Gastroesophageal sphincter (tissue), 4 donors: ENCODE results near the gene FBXW11. TPM values are rescaled to one million over a fixed set of nuclear protein-coding genes. Genes with fewer than 3 reads are reported as not detected.
"Not testable (repeated sequence)": the region's sequence is repeated elsewhere in the genome, so short reads cannot be mapped to it uniquely, and the experiment has no call there.

Experiments
- ATAC-seq: fragments of 150-250 bp; one replicate; pipeline ENCODE4 v1.9.1; 2016; ENCODE audit warnings: mild to moderate bottlenecking, moderate library complexity
- H3K27ac ChIP-seq, 4 donors: fragments of 200-600 bp; sonication (generic) in 3 of 4; 1 replicate in 3 of 4; 2 replicates in 1 of 4; pipeline ENCODE4 v1.5.1; 2016 to 2019
- H3K27me3 ChIP-seq: fragments of 200-600 bp; sonication (generic); one replicate; pipeline ENCODE4 v1.5.1; 2019
- H3K36me3 ChIP-seq, 2 donors: fragments of 200-600 bp; sonication (generic); one replicate each; pipeline ENCODE4 v1.5.1; 2019; ENCODE audit warnings: control low read depth in 1 of 2
- H3K4me1 ChIP-seq, 3 donors: fragments of 200-600 bp; sonication (generic); 1 replicate in 2 of 3; 2 replicates in 1 of 3; pipeline ENCODE4 v1.5.1; 2016 to 2019; ENCODE audit warnings: control low read depth in 2 of 3
- H3K4me3 ChIP-seq, 2 donors: fragments of 200-600 bp; sonication (generic); one replicate each; pipeline ENCODE4 v1.5.1; 2019; ENCODE audit warnings: mild to moderate bottlenecking in 1 of 2, moderate library complexity in 1 of 2
- H3K9me3 ChIP-seq, 3 donors: fragments of 200-600 bp; sonication (generic); one replicate each; pipeline ENCODE4 v1.5.1; 2017 to 2019; ENCODE audit warnings: control low read depth in 2 of 3
- EP300 ChIP-seq: sonication (generic); formaldehyde crosslinking; IDR thresholded peaks from one replicate; pipeline ENCODE4 v1.6.1; 2017; ENCODE audit warnings: antibody characterized with exemption, mild to moderate bottlenecking
- POLR2A ChIP-seq, 2 donors: fragments of 450-650 bp; IDR thresholded peaks; one replicate each; pipeline ENCODE4 v1.6.1; 2017; ENCODE audit warnings: antibody characterized with exemption in 2 of 2, mild to moderate bottlenecking in 2 of 2, moderate library complexity in 1 of 2
- POLR2AphosphoS5 ChIP-seq: sonication (generic); formaldehyde crosslinking; IDR thresholded peaks from one replicate; pipeline ENCODE4 v1.6.1; 2017; ENCODE audit warnings: antibody characterized with exemption
- WGBS, 2 donors: methylation state at CpG; one replicate each; pipeline ENCODE4 v1.1.5; 2018; ENCODE audit warnings: low coverage in 1 of 2; 5-methylcytosine and 5-hydroxymethylcytosine counted together
- total RNA-seq, 4 donors: library from RNA; depleted of rRNA; stranded (reverse); fragments of >200 nt; gene quantifications; one replicate each; pipeline ENCODE4 v1.1.0, GENCODE V29; 2016
- TF ChIP-seq, protein P1 (sequence below), 4 experiments: fragments of 200-600 bp in 2 of 4; fragments of 450-650 bp in 2 of 4; sonication (generic) in 1 of 4; IDR thresholded peaks; one replicate each; pipeline ENCODE4 v1.5.1; 2017 to 2019; ENCODE audit warnings: antibody characterized with exemption in 4 of 4, mild to moderate bottlenecking in 2 of 4, moderate library complexity in 2 of 4

The FBXW11 gene
- total RNA-seq, 4 donors from 2014 or later: 64.3 to 88.3 (median 76.3) TPM

DNA sequence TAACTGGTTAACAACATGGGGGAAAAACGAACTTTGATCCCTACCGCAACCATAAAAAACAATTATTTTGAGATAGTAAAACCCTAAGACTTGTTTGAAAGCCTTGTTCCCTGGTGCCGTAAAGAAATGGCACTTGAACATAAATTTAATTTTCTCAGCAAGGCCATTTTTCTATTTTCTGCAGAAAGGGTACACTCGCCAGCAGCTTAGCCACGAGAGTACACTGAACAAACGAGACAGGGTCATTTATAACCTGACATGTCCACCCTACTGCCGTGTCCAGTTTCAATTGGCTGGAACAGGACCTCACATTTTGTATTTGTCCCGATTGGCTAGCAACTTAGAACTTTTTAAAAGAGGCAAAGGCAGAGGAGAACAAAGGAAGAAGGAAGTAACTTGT lies 26.8 kb downstream of the FBXW11 start:
- H3K9me3 ChIP-seq: peaks cover 0 to 13% (median 0%) of the 10 kb centered on the region in 3 donors
- TF ChIP-seq, protein P1, sequence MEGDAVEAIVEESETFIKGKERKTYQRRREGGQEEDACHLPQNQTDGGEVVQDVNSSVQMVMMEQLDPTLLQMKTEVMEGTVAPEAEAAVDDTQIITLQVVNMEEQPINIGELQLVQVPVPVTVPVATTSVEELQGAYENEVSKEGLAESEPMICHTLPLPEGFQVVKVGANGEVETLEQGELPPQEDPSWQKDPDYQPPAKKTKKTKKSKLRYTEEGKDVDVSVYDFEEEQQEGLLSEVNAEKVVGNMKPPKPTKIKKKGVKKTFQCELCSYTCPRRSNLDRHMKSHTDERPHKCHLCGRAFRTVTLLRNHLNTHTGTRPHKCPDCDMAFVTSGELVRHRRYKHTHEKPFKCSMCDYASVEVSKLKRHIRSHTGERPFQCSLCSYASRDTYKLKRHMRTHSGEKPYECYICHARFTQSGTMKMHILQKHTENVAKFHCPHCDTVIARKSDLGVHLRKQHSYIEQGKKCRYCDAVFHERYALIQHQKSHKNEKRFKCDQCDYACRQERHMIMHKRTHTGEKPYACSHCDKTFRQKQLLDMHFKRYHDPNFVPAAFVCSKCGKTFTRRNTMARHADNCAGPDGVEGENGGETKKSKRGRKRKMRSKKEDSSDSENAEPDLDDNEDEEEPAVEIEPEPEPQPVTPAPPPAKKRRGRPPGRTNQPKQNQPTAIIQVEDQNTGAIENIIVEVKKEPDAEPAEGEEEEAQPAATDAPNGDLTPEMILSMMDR (IDR thresholded peaks at IDR 0.05): no peak
- TF ChIP-seq POLR2A (IDR thresholded peaks at IDR 0.05) (no peak), EP300 (no peak)
- WGBS, 2 donors: 89 to 95% methylated on average over 7 of the region's 8 CpGs
- no peak overlapping the region for H3K4me3 ChIP-seq
- no peak overlapping the region for H3K27ac ChIP-seq
- no peak for ATAC-seq
- no peaks in the 10 kb centered on the region for H3K36me3 ChIP-seq
- H3K27me3 ChIP-seq: no peaks in the 10 kb centered on the region
- H3K4me1 ChIP-seq: peaks cover 0 to 29% (median 6%) of the 10 kb centered on the region in 3 donors

DNA sequence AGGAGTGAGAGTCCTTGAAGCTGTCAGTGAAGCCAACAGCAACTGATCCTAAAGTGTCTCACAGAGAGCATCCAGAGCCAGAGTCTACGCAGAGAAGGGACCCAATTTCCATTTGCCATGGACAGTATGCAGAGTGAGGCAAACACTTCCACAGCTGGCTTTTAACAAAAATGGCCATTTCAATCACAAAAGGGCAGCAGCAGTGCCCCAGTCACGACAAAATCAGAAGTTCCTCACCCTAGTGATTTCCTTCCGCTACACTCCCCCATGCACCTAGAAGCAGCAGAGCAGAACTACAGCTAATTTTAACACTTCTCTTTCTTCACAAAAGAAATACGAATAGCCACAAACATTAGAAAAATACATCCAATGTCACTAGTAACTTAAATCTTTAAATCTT lies 27.9 kb downstream of the FBXW11 start:
- Histone ChIP-seq H3K4me3 (no peak overlapping the region), H3K27ac (no peak overlapping the region), H3K9me3 (peaks cover 0 to 13% (median 0%) of the 10 kb centered on the region in 3 donors), H3K36me3 (no peaks in the 10 kb centered on the region), H3K27me3 (no peaks in the 10 kb centered on the region), H3K4me1 (peaks cover 0 to 26% (median 6%) of the 10 kb centered on the region in 3 donors)
- ATAC-seq: no peak
- no peak for TF ChIP-seq EP300
- TF ChIP-seq, protein P1 (IDR thresholded peaks at IDR 0.05): no peak
- no peak for TF ChIP-seq POLR2AphosphoS5
- TF ChIP-seq POLR2A (IDR thresholded peaks at IDR 0.05): no peak
- WGBS, 2 donors: 93 to 100% methylated on average over 2 to 4 of the region's 4 CpGs

DNA sequence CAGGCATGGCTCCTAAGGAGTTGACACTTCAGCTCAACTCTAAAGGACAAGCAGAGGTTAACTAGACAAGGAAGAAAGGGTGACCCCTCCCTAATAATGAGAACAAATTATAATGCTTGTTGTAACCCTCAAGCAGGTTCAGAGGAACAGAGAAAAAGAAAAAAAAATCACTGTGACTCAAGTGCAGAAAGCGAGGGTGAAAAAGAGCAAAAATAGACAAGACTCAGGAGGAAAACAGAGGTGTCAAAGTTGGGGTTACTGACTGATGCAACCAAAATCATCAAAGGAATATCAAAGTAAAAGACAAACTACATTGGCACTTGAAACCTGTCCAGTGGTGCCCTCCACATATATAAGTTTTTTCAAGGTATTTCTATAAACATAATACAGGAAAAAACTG lies 28.4 kb downstream of the FBXW11 start:
- Histone ChIP-seq H3K4me3 (no peak overlapping the region), H3K27me3 (no peaks in the 10 kb centered on the region), H3K27ac (no peak overlapping the region), H3K9me3 (peaks cover 0 to 13% (median 0%) of the 10 kb centered on the region in 3 donors), H3K36me3 (no peaks in the 10 kb centered on the region), H3K4me1 (peaks cover 0 to 31% (median 6%) of the 10 kb centered on the region in 3 donors)
- TF ChIP-seq EP300 (no peak), POLR2A (IDR thresholded peaks at IDR 0.05) (no peak), POLR2AphosphoS5 (no peak)
- TF ChIP-seq, protein P1 (IDR thresholded peaks at IDR 0.05): no peak
- ATAC-seq: no peak
- WGBS, 2 donors: 71% methylated on average over 1 of the region's 1 CpG; no CpG with 5 or more reads in 1 of the 2 donors

DNA sequence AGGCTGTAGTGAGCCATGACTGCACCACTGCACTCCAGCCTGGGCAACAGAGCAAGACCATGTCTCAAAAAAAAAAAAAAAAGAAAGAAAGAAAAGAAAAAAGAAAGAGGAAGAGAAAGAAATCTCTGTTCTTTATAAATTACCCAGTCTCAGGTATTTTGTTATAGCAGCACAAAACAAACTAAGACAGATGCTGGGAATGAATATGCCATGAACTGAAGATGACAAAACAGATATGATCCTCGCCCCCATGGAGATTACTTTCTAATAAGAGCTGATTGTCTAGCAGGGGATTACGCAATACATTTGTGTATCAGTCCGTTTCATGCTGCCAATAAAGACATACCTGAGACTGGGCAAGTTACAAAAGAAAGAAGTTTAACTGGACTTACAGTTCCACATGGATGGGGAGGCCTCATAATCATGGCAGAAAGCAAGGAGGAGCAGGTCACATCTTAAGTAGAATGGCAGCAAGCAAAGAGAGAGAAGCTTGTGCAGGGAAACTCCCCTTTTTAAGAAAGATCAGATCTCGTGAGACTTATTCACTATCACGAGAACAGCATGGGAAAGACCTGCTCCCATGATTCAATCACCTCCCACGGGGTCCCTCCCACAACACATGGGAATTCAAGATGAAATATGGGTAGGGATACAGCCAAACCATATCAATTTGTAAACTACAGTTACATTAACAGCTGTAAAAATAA lies 29.0 kb downstream of the FBXW11 start:
- ATAC-seq, H3K27ac ChIP-seq: not testable (repeated sequence)
- 74 to 92% methylated on average over 2 to 4 of the region's 6 CpGs for WGBS, 2 donors

DNA sequence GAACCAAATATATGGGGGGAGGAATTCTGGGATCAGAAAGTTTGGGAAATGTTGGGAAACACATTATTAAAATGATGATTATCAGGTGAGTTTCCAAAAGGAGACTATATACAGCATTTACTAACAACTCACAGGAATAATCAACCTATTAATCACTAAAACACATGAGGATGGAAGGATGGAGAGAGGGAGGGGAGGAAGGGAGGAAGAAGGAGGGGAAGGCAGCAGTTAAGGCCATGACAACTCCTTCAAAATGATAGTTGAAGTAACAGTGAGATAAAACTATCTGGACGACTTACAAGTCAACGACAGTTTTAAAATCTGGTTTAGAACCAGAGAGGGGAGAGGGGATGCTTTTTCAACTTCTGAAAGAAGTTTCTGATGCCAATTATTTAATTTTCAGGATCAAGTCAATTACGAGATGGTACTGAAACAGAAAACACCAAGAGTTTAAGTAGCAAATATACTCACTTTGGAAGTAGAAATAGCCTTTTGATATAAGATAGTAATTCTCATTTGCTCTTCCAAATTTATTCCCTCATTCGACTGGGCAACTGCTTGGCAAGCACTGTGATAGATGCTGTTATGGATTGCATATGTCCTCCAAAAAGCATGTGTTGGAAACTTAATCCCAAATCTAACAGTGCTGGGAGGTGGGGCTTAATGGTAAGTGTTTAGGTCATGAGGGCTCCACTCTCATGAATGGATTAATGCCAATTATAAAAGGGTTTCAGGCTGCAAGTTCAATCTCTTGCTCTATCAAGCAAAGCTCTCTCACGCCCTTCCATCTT lies 30.4 kb downstream of the FBXW11 start:
- TF ChIP-seq POLR2AphosphoS5 (no peak), POLR2A (IDR thresholded peaks at IDR 0.05) (no peak), EP300 (no peak)
- TF ChIP-seq, protein P1 (IDR thresholded peaks at IDR 0.05): no peak
- Histone ChIP-seq H3K27me3 (no peaks in the 10 kb centered on the region), H3K27ac (no peak overlapping the region), H3K9me3 (peaks cover 0 to 13% (median 0%) of the 10 kb centered on the region in 3 donors), H3K4me1 (peaks cover 0 to 47% (median 6%) of the 10 kb centered on the region in 3 donors), H3K4me3 (no peak overlapping the region), H3K36me3 (no peaks in the 10 kb centered on the region)
- no peak for ATAC-seq
- WGBS, 2 donors: 45 to 54% methylated on average over 5 of the region's 5 CpGs

More for the DNA sequence above, 29.0 kb downstream of the FBXW11 start:
- Histone ChIP-seq H3K9me3 (peaks cover 0 to 13% (median 0%) of the 10 kb centered on the region in 3 donors), H3K4me1 (peaks cover 0 to 36% (median 6%) of the 10 kb centered on the region in 3 donors)
- H3K36me3 ChIP-seq, H3K4me3 ChIP-seq, H3K27me3 ChIP-seq: not testable (repeated sequence)
